GM18867 (cell line): ENCODE measurements around the gene MADD.

Experiments
- ATAC-seq: cut with Tn5 transposase; IDR thresholded peaks from one replicate; pipeline ENCODE4 v1.9.1; 2021; ENCODE audit warnings: mild to moderate bottlenecking, moderate library complexity; ENCODE audit not compliant: unreplicated experiment

MADD gene

GRCh38 chr11:47355283-47356128, 85.6 kb downstream of the MADD start:
- ATAC-seq, result no peak

GRCh38 chr11:47356129-47356997, 86.4 kb downstream of the MADD start:
- ATAC-seq, result no peak

- no peak for ATAC-seq
Observed at GRCh38 chr11:47356998-47357329, 87.0 kb downstream of the MADD start.

DNA sequence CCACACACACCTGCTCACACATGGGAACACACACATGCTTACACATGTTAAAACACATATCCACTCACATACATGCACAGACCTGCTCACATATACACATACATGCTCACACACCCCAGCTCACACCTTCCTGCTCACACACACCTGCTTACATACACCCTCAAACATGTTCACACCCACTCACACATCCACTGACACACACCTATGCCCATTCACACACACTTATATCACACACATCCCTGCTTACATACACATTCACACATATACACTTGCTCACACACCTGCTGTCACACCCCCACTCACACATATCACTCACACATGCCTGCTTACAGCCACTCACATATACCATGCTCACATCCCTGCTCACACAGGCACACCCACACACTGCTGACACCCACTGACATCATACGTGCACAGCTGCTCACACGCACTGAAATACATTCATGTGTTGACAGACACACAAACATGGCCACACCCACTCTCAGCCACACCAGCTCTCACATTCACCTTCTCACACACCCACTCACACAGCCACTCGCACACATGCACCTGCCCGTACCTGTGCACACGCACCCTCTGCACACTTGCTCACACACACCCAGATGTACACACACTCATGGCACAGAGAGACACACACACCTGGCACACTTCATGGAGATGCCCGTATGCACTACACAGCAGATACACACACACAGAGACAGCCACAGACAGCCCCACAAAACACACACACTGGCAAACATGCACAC, 88.2 kb downstream of the MADD start:
- ATAC-seq, result no peak

DNA sequence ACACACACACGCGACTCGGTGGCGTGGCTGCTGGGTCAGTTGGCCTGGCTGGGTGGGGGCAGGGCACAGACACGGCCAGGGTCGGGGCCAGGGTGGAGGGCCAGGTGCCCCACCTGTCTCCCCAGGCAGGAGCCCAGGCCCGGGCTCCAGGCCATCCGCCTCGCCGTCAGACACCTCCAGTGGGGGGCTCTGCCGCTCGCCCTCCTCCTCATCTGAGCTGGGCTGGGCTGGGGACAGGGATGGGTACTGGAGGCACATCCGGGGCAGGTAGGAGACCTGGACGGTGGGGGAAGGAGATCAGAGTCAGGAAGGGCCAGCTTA, 88.8 kb downstream of the MADD start:
- ATAC-seq, result no peak

DNA sequence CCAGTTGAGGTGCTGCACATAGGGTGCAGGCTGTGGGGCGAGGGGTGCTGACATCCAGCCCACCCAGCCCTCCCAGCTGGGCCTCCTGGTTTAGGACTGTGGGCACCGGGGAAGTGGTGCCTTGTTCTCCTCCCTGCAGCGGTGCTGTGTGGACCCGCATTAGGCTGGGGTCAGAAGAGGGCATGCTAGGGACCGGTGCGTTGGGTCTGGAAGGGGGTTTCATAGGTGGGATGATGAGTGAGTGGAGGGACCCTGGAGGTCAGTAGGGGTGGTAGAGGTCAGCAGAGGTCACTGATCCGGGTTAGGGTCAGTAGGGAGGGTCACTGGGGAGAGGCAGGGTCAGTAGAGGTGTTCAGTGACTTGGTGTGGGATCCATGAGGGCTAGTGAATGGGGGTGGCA, 89.2 kb downstream of the MADD start:
- no peak for ATAC-seq

DNA sequence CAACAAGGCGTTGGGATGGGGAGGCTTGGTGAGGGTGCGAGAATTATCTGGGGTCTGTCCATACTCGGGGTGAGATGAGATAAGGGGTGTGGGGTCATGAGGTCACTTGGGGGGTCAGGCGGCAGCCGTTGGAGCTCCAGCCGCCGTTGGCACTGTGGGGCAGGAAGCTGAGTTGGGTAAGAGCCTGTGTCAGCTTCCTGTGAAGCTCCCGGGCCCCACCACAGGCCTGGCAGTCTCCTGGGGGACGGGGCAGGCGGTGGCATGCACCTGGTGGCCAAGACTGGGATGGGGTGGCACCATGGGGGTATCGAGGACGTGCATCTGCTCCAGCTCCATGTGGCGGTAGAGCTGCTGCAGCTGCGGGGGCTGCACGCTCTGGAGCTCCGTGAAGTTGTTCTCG, 89.7 kb downstream of the MADD start:
- no peak for ATAC-seq

DNA sequence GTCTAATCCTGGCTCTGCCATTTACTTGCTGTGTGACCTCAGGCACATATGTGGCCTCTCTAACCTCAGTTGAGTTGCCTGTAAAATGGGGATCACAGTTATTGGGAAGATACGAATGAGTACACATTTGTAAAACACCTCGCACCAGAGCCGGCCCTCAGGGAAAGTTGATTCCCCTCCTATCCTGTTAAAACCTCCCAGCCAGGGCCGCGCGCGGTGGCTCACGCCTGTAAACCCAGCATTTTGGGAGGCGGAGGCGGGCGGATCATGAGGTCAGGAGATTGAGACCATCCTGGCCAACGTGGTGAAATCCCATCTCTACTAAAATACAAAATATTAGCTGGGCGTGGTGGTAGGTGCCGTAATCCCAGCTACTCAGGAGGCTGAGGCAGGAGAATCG, 90.4 kb downstream of the MADD start:
- ATAC-seq, result no peak

DNA sequence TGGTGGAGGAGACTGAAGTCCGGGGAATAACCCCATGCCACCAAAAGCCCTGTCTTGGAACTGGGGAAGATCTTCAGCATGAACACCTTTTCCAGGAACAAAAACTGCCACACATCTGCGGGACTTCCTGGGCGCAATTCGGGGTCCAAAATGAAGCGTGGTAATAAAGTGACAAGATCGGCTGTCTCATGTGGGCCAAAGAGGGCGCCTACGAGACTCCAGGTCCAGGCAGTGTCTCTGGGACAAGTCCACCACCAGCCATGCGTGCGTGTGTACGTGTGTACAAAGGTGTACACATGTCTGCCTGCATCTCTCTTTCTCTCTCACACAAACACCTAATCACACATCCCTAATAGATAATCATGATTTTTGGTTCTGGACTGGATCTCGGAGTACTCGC, 91.5 kb downstream of the MADD start:
- ATAC-seq, result no peak

- ATAC-seq, result peak; percentile 55
Observed at GRCh38 chr11:47366020-47366490, 96.1 kb downstream of the MADD start.

DNA sequence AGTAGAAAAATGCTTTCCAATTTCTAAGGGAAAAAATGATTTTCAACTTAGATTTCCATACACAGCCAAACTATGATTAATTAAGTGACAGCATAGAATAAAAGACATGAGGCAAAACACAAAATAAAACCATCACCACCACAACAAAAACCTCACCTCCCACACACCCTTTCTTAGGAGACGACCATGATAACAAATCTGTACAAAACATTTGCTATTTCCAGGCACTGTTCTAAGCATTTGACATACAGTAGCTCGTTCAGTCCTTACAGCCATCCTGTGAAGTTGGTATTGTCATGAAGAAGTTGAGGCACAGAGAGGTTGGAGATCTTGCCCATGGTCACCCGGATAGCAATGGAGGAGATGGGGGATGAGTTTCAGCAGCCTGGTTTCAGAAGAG, 99.7 kb downstream of the MADD start:
- ATAC-seq, result no peak

- no peak for ATAC-seq
Observed at GRCh38 chr11:47372422-47372821, 102.5 kb downstream of the MADD start.

DNA sequence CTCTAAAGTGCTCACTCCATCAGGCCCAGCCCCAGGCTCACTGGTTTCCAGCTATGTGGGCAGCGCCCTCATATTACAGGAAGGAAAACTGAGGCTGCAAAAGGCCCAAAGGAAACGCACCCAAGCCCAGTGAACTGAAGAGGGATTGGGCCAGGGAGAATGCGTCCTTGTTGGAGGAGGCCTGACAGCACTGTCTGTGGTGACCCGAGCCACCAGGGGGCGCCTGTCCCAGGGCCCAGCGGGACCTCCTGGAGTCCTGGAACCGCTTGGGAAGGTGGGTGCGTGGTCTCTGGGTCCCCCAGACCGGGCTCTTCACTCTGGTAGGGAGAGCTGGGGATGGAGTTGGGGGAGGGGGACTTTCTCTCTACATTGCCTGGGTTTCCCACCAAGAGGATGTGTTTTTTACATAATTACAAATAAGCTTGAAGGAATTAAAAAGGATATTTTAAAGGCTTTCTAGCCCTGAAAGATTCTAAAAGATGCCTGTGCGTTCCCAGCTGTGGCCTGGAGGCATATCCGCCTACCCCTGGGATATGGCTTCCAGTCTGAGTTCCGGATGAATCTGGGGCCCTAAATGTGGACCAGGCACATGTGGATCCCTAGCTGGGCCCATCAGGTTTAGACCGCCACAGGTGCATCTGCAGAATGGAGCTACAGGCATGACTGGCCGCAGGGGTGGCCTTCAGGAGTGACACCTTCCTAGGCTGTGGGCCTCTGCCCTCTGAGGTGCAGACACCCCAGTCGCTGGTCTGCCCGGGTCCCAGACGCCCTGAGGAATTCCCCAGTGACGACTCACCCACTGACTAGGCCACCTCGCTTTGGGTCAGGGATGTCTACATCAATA, 104.2 kb downstream of the MADD start:
- ATAC-seq, result no peak

DNA sequence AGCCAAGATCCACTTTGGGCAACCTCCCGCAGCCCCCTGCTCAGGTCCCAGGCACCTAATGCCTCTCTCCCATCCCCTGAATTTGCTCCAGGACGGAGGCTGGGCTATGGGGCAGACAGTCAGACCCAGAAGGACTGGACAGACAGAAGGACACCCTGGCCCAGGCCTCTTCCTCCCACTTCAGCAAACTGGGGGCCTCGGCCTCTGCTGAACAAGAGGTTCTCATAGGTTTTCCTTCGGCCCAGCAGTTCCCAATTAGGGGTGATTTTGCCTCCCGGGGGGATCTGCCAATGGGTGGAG, 104.7 kb downstream of the MADD start:
- no peak for ATAC-seq

- ATAC-seq, result no peak
Observed at GRCh38 chr11:47375020-47375419, 105.1 kb downstream of the MADD start.

DNA sequence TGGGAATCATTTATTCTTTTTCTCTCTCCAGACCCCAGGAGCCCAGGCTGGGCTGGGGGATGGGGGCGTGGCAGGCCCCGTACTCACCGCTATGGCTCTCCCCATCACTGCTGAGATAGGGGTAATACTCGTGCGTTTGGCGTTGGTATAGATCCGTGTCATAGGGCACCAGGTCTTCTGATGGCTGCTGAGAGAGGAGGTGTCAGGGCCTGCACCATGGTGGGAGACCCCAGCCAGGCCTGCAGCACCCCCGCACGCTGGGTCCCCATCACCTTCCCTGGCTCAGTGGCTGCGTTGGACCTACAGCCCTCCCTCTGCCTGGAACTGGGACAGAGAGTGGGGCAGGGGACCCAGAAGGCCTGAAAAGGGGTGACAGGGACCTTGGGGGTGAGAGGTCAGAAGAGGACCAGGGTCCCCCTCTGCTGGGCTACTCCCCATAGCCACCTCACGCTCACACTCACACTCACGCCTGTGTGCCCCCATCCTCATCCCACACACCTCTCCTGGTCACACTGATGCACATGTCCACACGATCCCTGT, 105.7 kb downstream of the MADD start:
- no peak for ATAC-seq

DNA sequence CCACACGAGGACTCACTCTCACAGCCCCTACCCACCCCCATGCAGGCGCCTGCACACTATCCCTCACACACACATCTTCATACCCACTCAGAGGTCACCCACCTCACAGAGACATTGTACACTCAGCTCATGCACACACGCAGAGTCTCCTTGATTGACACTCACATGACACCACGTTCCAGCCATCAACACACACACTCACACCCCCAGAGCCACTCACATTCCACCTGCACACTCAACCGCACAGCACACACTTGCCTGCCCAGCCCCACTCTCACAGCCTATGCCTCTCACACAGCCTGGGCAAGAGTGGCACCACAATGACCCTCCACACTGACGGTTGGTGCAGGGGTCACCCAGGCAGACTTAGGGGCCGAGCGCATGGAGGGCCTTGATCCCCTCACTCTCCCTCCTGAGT, 106.2 kb downstream of the MADD start:
- no peak for ATAC-seq

GRCh38 chr11:47376525-47377371, 106.8 kb downstream of the MADD start:
- ATAC-seq, result peak; percentile 40

GRCh38 chr11:47377571-47378009, 107.7 kb downstream of the MADD start:
- ATAC-seq, result peak; percentile 9
